ENCODE data around the gene FLRT3. TPM values are rescaled to one million over a fixed set of nuclear protein-coding genes. Genes with fewer than 3 reads are reported as not detected.

The FLRT3 gene
- 5.8 and 24.3 TPM in 2 replicates for total RNA-seq

DNA sequence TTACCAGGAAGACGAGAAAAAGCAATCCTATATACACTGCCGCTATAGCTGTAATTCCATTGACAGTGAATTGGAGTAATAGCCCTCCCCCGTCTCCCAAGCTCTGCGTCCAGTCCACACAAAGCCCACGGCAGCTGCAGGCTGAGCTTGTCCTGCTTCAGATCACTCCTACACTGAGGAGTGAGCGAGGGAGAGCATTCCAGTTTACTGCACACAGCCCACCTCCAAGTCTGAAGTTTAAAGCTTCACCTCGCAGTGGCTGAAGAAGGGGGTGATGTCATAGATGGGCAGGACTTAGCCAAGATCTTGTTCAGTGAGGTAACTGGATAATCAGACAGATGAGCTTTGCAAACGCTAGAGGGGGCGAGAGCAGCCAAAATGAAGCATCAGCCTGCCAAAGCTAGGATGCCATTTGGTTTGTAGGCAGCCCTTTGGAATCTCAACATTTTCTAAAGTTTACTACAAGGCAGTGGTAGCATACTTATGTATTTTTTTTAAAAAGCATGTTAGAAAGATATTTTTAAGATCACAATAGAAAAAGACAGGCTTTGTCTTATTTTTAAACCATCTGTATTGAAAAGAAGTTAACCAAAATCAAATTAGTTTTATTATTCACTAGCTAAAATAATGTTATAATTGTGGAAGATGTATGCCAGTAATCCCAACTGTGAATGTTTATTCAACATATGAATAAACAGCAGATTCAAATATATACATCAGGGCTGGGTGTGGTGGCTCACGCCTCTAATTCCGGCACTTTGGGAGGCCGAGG is at the start of gene FLRT3:
FLRT3 (minus strand) TSS at position 213 of the 772 bp plus-strand sequence. CDS start 10,106 bp downstream, outside the sequence.

